Breast epithelium (tissue), 3 donors: Measurements from ENCODE around the gene TBC1D10B.

ENCODE experiments used
- POLR2A ChIP-seq: fragments of 450-650 bp; IDR thresholded peaks from one replicate; pipeline ENCODE4 v1.6.1; 2016; ENCODE audit warnings: antibody characterized with exemption, mild to moderate bottlenecking, moderate library complexity
- TF ChIP-seq, protein P1 (sequence below), 3 donors: fragments of 450-650 bp; IDR thresholded peaks; one replicate each; pipeline ENCODE4 v1.5.1; 2016 to 2017; ENCODE audit warnings: antibody characterized with exemption in 3 of 3, mild to moderate bottlenecking in 3 of 3, moderate library complexity in 3 of 3

DNA sequence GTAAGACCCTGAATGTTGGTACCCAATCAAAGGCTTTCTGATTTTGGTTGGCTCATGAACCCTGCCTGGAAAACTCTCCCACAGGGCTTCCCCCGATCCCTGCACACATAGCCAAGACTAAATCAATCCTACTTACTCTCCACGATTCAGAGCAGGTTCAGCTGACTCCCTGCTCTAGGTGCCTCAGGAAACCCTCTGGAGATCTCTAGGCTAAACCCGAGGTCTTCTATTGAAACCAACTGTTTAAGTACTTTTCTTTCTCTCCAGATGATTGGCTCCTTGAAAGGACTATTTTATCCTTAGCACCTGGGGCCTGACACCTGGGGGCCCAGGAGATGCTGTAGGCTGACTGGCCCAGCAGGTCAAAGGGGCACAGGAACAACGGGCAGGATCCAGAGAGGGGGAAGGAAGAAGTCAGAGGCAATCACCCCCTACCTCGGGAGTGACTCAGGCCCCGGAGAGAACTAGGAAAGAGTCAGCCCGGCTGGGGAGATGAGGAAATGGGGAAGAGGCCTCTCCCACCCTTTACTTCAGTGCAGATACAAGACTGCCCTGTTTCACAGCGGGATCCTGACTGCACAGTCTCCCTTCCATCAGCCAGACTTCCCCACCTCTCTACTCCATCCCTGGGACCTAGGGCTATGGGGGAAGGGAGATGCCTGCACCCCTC is 2.0 kb downstream of the TBC1D10B start:
- TF ChIP-seq POLR2A: no peak
- TF ChIP-seq, protein P1, sequence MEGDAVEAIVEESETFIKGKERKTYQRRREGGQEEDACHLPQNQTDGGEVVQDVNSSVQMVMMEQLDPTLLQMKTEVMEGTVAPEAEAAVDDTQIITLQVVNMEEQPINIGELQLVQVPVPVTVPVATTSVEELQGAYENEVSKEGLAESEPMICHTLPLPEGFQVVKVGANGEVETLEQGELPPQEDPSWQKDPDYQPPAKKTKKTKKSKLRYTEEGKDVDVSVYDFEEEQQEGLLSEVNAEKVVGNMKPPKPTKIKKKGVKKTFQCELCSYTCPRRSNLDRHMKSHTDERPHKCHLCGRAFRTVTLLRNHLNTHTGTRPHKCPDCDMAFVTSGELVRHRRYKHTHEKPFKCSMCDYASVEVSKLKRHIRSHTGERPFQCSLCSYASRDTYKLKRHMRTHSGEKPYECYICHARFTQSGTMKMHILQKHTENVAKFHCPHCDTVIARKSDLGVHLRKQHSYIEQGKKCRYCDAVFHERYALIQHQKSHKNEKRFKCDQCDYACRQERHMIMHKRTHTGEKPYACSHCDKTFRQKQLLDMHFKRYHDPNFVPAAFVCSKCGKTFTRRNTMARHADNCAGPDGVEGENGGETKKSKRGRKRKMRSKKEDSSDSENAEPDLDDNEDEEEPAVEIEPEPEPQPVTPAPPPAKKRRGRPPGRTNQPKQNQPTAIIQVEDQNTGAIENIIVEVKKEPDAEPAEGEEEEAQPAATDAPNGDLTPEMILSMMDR (IDR thresholded peaks at IDR 0.05): no peak
